ENCODE measurements around the gene GMDS.

Gene GMDS

DNA sequence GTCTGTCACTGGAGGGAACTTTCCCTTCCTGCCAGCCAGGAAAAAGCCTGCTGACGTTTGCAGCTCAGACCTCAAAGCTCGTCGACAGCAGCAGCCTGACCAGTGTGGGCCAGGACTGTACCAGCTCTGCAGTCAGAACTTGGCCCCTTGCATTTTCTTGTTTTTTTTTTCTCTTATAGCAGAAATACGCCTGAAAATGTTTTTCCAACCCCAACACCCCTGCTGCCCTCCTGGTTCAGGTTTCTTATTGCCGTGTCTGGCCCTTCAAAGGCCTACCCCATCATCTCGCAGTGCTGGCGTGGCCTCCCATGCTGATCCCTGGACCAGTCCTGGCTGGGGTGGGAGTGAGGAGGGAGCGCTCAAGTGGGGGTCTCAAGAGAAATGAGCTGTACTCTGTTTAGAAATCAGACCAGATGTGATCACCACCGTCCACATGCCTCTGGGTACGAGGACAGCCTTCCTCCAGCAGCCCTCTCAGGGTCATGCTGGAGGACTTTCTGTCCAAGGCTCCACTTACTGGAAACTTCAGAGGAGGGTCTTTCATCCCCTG, 466.6 kb downstream of the GMDS start:
- Histone ChIP-seq H3K27me3 (ENCODE audit: control insufficient read depth in 1 of 2, insufficient read depth in 2 of 2, low read length in 2 of 2) (no peaks in the 10 kb centered on the region), H3K27ac (ENCODE audit: low read length) (no peak overlapping the region), H3K4me1 (ENCODE audit: control insufficient read depth, insufficient read depth, low read length) (peaks cover 5% of the 10 kb centered on the region), H3K9ac (ENCODE audit: low read length in 2 of 2) (no peak overlapping the region), H3K36me3 (ENCODE audit: control insufficient read depth in 2 of 2, insufficient read depth in 2 of 2, low read length in 2 of 2) (no peaks in the 10 kb centered on the region), H3K4me3 (ENCODE audit: low read length in 2 of 2) (no peak overlapping the region), H3K9me3 (ENCODE audit: control insufficient read depth in 2 of 2, low read length in 2 of 2) (no peaks in the 10 kb centered on the region)

DNA sequence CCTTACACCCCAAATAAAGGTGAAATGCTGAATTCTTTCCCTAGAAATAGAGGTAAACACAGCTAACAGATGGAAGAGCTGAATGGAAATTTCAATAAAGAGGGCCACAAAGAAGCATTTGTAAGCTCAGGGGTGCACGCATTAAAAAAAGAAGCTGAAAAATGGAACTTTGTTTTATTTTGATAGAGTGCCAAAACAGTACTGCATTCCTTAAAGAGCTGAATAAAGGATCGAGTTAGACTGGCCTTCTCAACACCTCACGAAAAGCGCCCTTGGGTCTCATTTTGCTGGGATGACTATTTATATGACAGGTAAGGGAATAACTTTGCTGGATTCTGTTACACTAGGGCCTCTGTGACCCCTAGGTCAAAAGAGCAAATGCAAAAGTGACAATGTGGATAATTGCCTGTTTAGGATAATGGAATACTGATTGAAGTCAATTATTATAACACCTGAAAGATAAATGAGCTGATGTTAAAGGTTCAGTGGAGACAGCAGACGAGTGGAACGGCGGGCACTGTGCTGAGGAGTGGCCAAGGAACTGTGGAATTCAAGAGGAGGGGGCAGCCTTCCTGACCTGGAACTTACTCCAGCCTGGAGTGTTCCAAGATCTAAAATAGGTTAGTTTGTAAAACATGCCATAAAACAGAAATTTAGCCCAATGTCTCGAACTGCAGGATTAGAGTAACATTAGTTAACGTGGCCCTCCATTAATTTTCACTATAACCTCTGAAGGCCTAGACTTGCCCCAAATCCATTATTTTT, 467.3 kb downstream of the GMDS start:
- Histone ChIP-seq H3K27ac (ENCODE audit: low read length) (no peak overlapping the region), H3K4me3 (ENCODE audit: low read length in 2 of 2) (no peak overlapping the region), H3K9me3 (ENCODE audit: control insufficient read depth in 2 of 2, low read length in 2 of 2) (no peaks in the 10 kb centered on the region), H3K27me3 (ENCODE audit: control insufficient read depth in 1 of 2, insufficient read depth in 2 of 2, low read length in 2 of 2) (no peaks in the 10 kb centered on the region), H3K4me1 (ENCODE audit: control insufficient read depth, insufficient read depth, low read length) (peaks cover 5% of the 10 kb centered on the region), H3K9ac (ENCODE audit: low read length in 2 of 2) (no peak overlapping the region), H3K36me3 (ENCODE audit: control insufficient read depth in 2 of 2, insufficient read depth in 2 of 2, low read length in 2 of 2) (no peaks in the 10 kb centered on the region)

DNA sequence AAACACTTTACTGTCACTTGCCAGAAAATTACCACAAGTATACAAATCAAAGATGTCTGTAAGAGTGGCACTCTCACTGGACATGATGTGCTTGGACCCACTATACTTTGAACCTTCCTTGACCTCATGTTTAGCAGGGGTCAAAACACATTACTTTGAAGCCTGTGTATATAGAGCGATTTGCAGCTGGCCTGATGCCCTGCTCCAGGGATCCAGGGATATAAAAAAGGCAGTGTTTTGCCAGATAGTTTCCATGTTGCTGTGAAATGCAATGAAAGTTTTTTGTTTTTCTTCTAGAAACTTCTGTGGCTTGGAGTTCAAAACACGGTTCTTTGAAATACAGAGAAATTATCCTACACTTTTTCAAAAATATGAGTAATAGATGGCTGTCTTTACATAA, 470.0 kb downstream of the GMDS start:
- H3K9me3 ChIP-seq (ENCODE audit: control insufficient read depth in 2 of 2, low read length in 2 of 2) = no peaks in the 10 kb centered on the region
- no peak overlapping the region for H3K27ac ChIP-seq (ENCODE audit: low read length)
- H3K4me1 ChIP-seq (ENCODE audit: control insufficient read depth, insufficient read depth, low read length) = peaks cover 5% of the 10 kb centered on the region
- no peak overlapping the region for H3K9ac ChIP-seq (ENCODE audit: low read length in 2 of 2)
- no peaks in the 10 kb centered on the region for H3K27me3 ChIP-seq (ENCODE audit: control insufficient read depth in 1 of 2, insufficient read depth in 2 of 2, low read length in 2 of 2)
- H3K4me3 ChIP-seq (ENCODE audit: low read length in 2 of 2) = no peak overlapping the region
- H3K36me3 ChIP-seq (ENCODE audit: control insufficient read depth in 2 of 2, insufficient read depth in 2 of 2, low read length in 2 of 2) = no peaks in the 10 kb centered on the region

DNA sequence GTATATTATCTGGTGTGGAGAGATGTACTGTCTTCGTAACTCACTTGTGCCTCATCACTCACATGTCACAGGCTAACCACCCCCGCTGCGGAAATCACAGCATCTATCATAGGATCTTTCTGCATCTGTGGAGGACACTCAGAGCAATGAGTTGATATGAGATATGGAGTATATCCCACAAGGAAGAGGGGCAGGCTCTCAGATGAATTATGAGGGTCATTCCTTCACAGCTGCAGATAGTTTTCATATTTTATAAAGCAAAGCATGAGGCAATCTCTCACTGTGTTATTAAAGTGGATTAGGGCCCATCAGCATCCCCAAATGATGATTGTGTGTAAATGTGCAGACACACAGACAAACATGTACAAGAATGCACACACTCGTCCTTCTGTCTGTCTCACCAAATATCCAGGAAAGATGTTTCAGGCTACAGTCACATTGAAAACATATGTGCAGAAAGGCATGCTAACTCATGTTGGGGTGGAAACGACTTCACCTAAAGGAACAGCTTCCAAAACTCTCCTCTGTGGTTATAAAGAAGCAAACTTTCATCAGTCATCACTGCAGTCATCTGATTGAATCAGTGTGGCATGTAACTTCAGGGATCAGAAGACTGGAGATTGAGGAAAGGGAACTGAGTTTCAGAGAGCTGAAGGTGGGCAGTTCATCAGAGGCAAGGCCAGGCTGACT, 471.0 kb downstream of the GMDS start:
- Histone ChIP-seq H3K4me3 (ENCODE audit: low read length in 2 of 2) (no peak overlapping the region), H3K36me3 (ENCODE audit: control insufficient read depth in 2 of 2, insufficient read depth in 2 of 2, low read length in 2 of 2) (no peaks in the 10 kb centered on the region), H3K27ac (ENCODE audit: low read length) (no peak overlapping the region), H3K27me3 (ENCODE audit: control insufficient read depth in 1 of 2, insufficient read depth in 2 of 2, low read length in 2 of 2) (no peaks in the 10 kb centered on the region), H3K9ac (ENCODE audit: low read length in 2 of 2) (no peak overlapping the region), H3K4me1 (ENCODE audit: control insufficient read depth, insufficient read depth, low read length) (peaks cover 5% of the 10 kb centered on the region), H3K9me3 (ENCODE audit: control insufficient read depth in 2 of 2, low read length in 2 of 2) (no peaks in the 10 kb centered on the region)

DNA sequence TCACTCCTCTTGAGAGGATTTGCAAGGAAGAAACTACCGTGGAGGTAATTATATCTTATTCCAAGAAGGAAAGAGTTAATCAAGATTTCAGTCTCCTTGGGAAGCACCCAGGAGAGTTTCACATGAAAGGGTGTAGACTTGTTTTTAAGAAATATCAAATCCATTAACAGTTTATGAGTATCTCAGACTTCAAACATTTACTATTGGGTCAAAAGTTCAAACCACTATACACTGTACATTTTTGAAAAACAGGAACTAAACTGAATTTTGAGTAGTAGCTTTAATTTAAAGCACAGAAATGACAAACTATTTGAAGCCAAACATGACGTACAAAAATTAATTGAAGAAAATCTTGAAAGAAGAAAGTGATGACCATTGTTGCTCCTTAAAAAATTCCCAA, 471.7 kb downstream of the GMDS start:
- H3K27me3 ChIP-seq (ENCODE audit: control insufficient read depth in 1 of 2, insufficient read depth in 2 of 2, low read length in 2 of 2) = no peaks in the 10 kb centered on the region
- no peaks in the 10 kb centered on the region for H3K36me3 ChIP-seq (ENCODE audit: control insufficient read depth in 2 of 2, insufficient read depth in 2 of 2, low read length in 2 of 2)
- H3K9me3 ChIP-seq (ENCODE audit: control insufficient read depth in 2 of 2, low read length in 2 of 2) = no peaks in the 10 kb centered on the region
- H3K4me1 ChIP-seq (ENCODE audit: control insufficient read depth, insufficient read depth, low read length) = peaks cover 2% of the 10 kb centered on the region
- no peak overlapping the region for H3K27ac ChIP-seq (ENCODE audit: low read length)
- H3K4me3 ChIP-seq (ENCODE audit: low read length in 2 of 2) = no peak overlapping the region
- H3K9ac ChIP-seq (ENCODE audit: low read length in 2 of 2) = no peak overlapping the region

DNA sequence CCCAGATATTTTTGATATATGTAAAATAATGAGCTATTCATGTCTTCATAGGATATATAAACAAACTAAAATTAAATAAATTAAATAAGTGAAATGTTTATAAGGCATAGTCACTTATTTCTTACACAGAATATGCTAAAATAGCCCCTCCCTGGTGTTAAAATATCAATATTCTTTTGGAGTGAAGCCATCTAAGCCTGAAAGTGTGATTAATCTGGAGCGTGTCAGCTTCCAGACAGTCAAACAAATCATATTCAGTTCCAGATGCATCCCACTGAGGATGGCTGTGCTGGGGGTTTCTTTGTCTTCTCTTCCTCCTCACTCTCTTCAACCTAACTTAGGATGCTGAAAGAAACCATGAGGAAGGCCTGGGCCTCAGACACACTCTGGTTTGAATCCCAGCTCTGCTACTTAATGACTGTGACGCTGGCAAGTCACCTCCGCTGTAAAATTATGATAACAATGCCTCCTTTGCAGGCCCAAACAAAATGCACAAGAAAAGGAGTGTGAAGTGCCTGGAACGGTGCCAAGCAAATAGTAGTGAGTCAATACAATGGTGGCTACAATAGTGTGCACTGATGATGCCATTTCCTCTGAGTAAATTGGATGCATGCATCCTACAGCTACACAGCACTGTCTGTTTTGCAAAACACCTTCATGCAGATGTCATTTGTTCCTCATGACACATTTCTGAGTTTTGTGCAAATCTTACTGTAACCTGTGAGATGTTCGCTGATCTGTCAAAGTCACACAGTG, 474.3 kb downstream of the GMDS start:
- Histone ChIP-seq H3K4me3 (ENCODE audit: low read length in 2 of 2) (no peak overlapping the region), H3K4me1 (ENCODE audit: control insufficient read depth, insufficient read depth, low read length) (no peaks in the 10 kb centered on the region), H3K9ac (ENCODE audit: low read length in 2 of 2) (no peak overlapping the region), H3K9me3 (ENCODE audit: control insufficient read depth in 2 of 2, low read length in 2 of 2) (no peaks in the 10 kb centered on the region), H3K27me3 (ENCODE audit: control insufficient read depth in 1 of 2, insufficient read depth in 2 of 2, low read length in 2 of 2) (no peaks in the 10 kb centered on the region), H3K36me3 (ENCODE audit: control insufficient read depth in 2 of 2, insufficient read depth in 2 of 2, low read length in 2 of 2) (no peaks in the 10 kb centered on the region), H3K27ac (ENCODE audit: low read length) (no peak overlapping the region)

DNA sequence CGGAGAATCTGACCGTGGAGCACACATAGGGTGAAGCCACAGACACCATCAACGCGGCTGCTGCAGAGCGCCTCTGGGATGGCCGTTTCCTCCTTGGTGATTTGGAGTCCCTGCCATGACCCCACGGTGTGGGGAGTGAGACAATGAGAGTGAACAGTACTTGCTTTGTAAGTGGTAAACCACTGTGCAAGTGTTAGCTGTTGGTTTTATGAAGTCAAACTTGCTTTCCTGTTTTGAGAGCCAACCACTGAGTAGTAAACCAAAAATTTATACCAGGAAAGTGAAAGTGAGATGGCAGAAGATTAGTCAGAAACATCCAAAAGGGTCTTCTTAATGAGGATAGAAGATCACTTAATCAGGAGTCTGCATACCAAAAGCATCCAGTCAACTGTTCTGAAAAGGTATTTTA, 475.0 kb downstream of the GMDS start:
- Histone ChIP-seq H3K27me3 (ENCODE audit: control insufficient read depth in 1 of 2, insufficient read depth in 2 of 2, low read length in 2 of 2) (no peaks in the 10 kb centered on the region), H3K27ac (ENCODE audit: low read length) (no peak overlapping the region), H3K4me1 (ENCODE audit: control insufficient read depth, insufficient read depth, low read length) (no peaks in the 10 kb centered on the region), H3K4me3 (ENCODE audit: low read length in 2 of 2) (no peak overlapping the region), H3K36me3 (ENCODE audit: control insufficient read depth in 2 of 2, insufficient read depth in 2 of 2, low read length in 2 of 2) (no peaks in the 10 kb centered on the region), H3K9me3 (ENCODE audit: control insufficient read depth in 2 of 2, low read length in 2 of 2) (no peaks in the 10 kb centered on the region), H3K9ac (ENCODE audit: low read length in 2 of 2) (no peak overlapping the region)

DNA sequence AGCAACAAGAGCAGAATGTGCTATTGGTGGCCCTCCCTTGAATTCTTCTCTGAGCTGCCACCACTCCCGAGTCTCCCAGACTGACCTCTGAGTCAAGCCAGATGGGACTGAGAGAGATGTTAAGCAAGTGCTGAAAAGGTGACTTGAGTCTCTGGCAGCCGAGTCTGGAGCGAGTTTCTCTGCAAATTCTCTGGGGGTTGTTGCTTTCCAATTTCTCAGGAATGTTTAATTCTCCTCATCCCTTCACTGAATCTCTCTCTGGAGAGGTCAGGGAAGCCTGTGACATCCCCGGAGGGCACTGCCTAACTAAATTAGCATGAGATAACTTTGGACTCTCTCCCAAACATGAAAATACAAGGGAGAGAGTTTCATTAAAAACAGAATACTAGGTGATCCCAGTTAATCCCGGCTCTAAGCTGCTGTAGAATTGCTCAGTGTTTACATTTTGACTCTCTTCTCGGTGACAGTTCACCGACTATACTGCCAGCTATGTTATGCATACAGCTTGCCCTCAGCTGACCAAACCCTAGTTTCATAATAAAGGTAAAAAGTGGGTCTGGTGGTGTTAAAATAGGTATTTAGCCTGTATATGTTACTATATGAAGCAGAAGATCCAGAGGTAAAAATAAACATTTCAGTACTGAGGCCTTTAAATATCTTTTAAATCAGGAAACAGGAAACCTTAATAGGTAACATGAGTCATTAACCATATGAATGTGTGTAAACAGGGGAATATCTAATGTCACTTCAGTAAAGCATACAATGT, 477.7 kb downstream of the GMDS start:
- Histone ChIP-seq H3K27me3 (ENCODE audit: control insufficient read depth in 1 of 2, insufficient read depth in 2 of 2, low read length in 2 of 2) (no peaks in the 10 kb centered on the region), H3K9me3 (ENCODE audit: control insufficient read depth in 2 of 2, low read length in 2 of 2) (no peaks in the 10 kb centered on the region), H3K27ac (ENCODE audit: low read length) (no peak overlapping the region), H3K36me3 (ENCODE audit: control insufficient read depth in 2 of 2, insufficient read depth in 2 of 2, low read length in 2 of 2) (no peaks in the 10 kb centered on the region), H3K4me3 (ENCODE audit: low read length in 2 of 2) (no peak overlapping the region), H3K9ac (ENCODE audit: low read length in 2 of 2) (no peak overlapping the region), H3K4me1 (ENCODE audit: control insufficient read depth, insufficient read depth, low read length) (no peaks in the 10 kb centered on the region)

DNA sequence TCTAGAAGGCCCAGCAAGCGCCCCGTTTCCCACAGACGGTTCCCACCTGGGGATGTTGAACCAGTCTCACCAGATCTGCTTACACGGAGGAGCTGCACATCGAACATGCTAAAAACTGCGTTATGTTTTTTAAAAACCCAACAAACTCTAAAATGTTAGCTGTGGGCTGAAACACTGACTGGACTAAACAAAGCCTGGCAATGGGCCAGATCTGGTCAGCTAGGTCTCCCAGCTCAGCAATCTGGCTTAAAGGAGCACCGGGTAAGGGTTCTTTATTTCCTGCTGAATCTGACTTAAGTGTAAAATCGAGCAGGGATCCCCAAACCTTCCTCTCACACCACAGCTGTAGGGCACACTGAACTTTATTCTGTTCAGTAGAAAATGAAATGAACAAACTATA, 478.8 kb downstream of the GMDS start:
- Histone ChIP-seq H3K27ac (ENCODE audit: low read length) (no peak overlapping the region), H3K4me3 (ENCODE audit: low read length in 2 of 2) (no peak overlapping the region)

DNA sequence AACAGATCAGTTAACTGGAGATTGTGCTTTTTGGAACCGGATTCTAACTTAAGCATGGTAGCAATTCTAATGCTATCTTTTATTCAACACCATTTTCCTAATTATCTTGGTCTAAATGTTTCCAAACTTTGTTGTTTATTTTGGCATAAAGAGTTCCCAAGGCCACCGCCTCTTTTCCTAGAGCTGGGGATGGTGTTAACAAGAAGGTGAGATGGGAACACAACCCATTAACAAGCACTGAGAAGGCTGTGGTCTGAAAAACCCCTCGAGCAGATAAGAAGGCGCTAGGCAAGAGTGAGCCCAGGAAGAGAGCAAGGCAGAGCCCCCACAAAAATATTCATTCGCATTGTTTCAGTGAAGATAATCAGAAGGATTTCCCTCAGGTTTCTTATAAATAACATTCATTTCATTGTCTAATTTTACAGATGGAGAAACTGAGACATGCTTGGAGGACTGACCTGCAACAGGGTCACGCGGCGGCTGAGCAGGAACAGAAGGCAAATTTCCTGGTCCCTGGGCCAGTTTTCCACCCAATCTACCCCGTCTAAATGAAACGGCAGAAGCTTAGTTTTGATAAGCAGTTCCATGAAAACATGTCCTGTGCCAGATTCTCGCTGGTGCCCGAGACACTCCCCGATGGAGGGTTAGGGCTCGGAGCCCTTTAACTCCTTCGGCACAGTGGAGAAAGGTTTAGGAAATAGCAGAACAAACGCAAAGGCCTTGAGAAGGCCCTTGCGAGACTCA, 480.1 kb downstream of the GMDS start:
- H3K27ac ChIP-seq (ENCODE audit: low read length) = no peak overlapping the region
- no peak overlapping the region for H3K4me3 ChIP-seq (ENCODE audit: low read length in 2 of 2)
- H3K36me3 ChIP-seq (ENCODE audit: control insufficient read depth in 2 of 2, insufficient read depth in 2 of 2, low read length in 2 of 2) = no peaks in the 10 kb centered on the region
- H3K9me3 ChIP-seq (ENCODE audit: control insufficient read depth in 2 of 2, low read length in 2 of 2) = no peaks in the 10 kb centered on the region
- H3K4me1 ChIP-seq (ENCODE audit: control insufficient read depth, insufficient read depth, low read length) = no peaks in the 10 kb centered on the region
- H3K27me3 ChIP-seq (ENCODE audit: control insufficient read depth in 1 of 2, insufficient read depth in 2 of 2, low read length in 2 of 2) = no peaks in the 10 kb centered on the region
- H3K9ac ChIP-seq (ENCODE audit: low read length in 2 of 2) = no peak overlapping the region

More for the DNA sequence above, 478.8 kb downstream of the GMDS start:
- Histone ChIP-seq H3K36me3 (ENCODE audit: control insufficient read depth in 2 of 2, insufficient read depth in 2 of 2, low read length in 2 of 2) (no peaks in the 10 kb centered on the region), H3K9ac (ENCODE audit: low read length in 2 of 2) (no peak overlapping the region), H3K27me3 (ENCODE audit: control insufficient read depth in 1 of 2, insufficient read depth in 2 of 2, low read length in 2 of 2) (no peaks in the 10 kb centered on the region), H3K9me3 (ENCODE audit: control insufficient read depth in 2 of 2, low read length in 2 of 2) (no peaks in the 10 kb centered on the region), H3K4me1 (ENCODE audit: control insufficient read depth, insufficient read depth, low read length) (no peaks in the 10 kb centered on the region)
